Stimulated activated CD4-positive, alpha-beta T cell treated with anti-CD3 and anti-CD28 coated beads, TNF-alpha, amount 100 ng/mL, for 1 hour (primary cell): ENCODE results near the gene ARAP1.

Experiments used
- DNase-seq, 3 donors: peaks; one replicate each; pipeline ENCODE4 v3.0.0-alpha.2; 2020; ENCODE audit warnings: low read depth in 3 of 3, low spot score in 1 of 3

The ARAP1 gene

GRCh38 chr11:72780296-72781062 is 28.3 kb upstream of the ARAP1 start:
- no peak for DNase-seq

- DNase-seq, result no peak
Observed at GRCh38 chr11:72779495-72780128, 27.4 kb upstream of the ARAP1 start.

GRCh38 chr11:72778535-72779494 is 26.6 kb upstream of the ARAP1 start:
- DNase-seq, result no peak

- no peak for DNase-seq
Observed at GRCh38 chr11:72777755-72778278, 25.6 kb upstream of the ARAP1 start.

GRCh38 chr11:72776844-72777754 is 24.9 kb upstream of the ARAP1 start:
- no peak for DNase-seq

GRCh38 chr11:72776117-72776843 is 24.1 kb upstream of the ARAP1 start:
- DNase-seq, result no peak

GRCh38 chr11:72775288-72776110 is 23.3 kb upstream of the ARAP1 start:
- no peak for DNase-seq

- no peak for DNase-seq
Observed at GRCh38 chr11:72774499-72774898, 22.3 kb upstream of the ARAP1 start.

GRCh38 chr11:72773696-72774095 is 21.5 kb upstream of the ARAP1 start:
- no peak for DNase-seq

- no peak for DNase-seq
Observed at GRCh38 chr11:72773291-72773690, 21.1 kb upstream of the ARAP1 start.

GRCh38 chr11:72772059-72772458 is 19.9 kb upstream of the ARAP1 start:
- no peak for DNase-seq

GRCh38 chr11:72771507-72771906 is 19.3 kb upstream of the ARAP1 start:
- DNase-seq, result no peak

- DNase-seq, result no peak
Observed at GRCh38 chr11:72770799-72771198, 18.6 kb upstream of the ARAP1 start.

GRCh38 chr11:72769680-72770079 is 17.5 kb upstream of the ARAP1 start:
- DNase-seq, result no peak

GRCh38 chr11:72768581-72768980 is 16.4 kb upstream of the ARAP1 start:
- no peak for DNase-seq

- DNase-seq, result no peak
Observed at GRCh38 chr11:72767203-72768062, 15.2 kb upstream of the ARAP1 start.

- DNase-seq, result no peak
Observed at GRCh38 chr11:72766152-72766902, 14.1 kb upstream of the ARAP1 start.
